HCT116 (cell line): ENCODE measurements around the gene C9orf43.

Experiments
- ATF3 ChIP-seq: IDR thresholded peaks from 2 replicates; pipeline ENCODE4 v1.6.1; 2012
- CTCF ChIP-seq, 3 experiments: fragments of 200-600 bp in 1 of 3; sonication (generic) in 1 of 3; IDR thresholded peaks in 2 of 3; conservative IDR thresholded peaks in 1 of 3; 2 replicates each; pipeline ENCODE4 v1.5.1; 2012 to 2017; ENCODE audit warnings: low read depth in 2 of 3, low read length in 2 of 3, antibody characterized with exemption in 1 of 3, borderline replicate concordance in 1 of 3, control low read depth in 1 of 3, mild to moderate bottlenecking in 1 of 3, mixed read lengths in 1 of 3, mixed run types in 1 of 3, moderate library complexity in 1 of 3; ENCODE audit not compliant: insufficient read depth in 1 of 3
- EZH2phosphoT487 ChIP-seq: fragments of 200-600 bp; IDR thresholded peaks from 2 replicates; pipeline ENCODE4 v1.6.1; 2018; ENCODE audit warnings: antibody characterized with exemption, borderline replicate concordance
- POLR2A ChIP-seq: IDR thresholded peaks from 2 replicates; pipeline ENCODE4 v1.7.0; 2011; ENCODE audit warnings: borderline replicate concordance; ENCODE audit not compliant: insufficient read depth, insufficient read length; ENCODE audit errors: extremely low read depth

GRCh38 chr9:113436728-113437515 is 26.4 kb downstream of the C9orf43 start:
- no peak for TF ChIP-seq POLR2A
- TF ChIP-seq CTCF (IDR thresholded peaks at IDR 0.05 in 2 of 3, conservative IDR thresholded peaks at IDR 0.05 in 1 of 3; ENCODE audit: borderline replicate concordance in 1 of 3, insufficient read depth in 1 of 3, low read depth in 2 of 3, low read length in 2 of 3) = 0 out of 6 replicates have a peak, but pooled peaks of 1 of the 3 experiments have one; percentile 7
- TF ChIP-seq EZH2phosphoT487 = no peak
- no peak for TF ChIP-seq ATF3
